Activated CD4-positive, alpha-beta T cell treated with anti-CD3 and anti-CD28 coated beads, Interleukin-2, Interleukin-4, amounts not matched to agents 100 ng/mL and 50 ng/mL, durations not matched to agents 16 hours and 8 hours (primary cell): ENCODE data around the gene EIF1.
"Not testable (repeated sequence)": the region's sequence is repeated elsewhere in the genome, so short reads cannot be mapped to it uniquely, and the experiment has no call there.

Experiments
- DNase-seq: peaks from one replicate; pipeline ENCODE4 v3.0.0-alpha.2; 2020; ENCODE audit warnings: low spot score

The EIF1 gene

DNA sequence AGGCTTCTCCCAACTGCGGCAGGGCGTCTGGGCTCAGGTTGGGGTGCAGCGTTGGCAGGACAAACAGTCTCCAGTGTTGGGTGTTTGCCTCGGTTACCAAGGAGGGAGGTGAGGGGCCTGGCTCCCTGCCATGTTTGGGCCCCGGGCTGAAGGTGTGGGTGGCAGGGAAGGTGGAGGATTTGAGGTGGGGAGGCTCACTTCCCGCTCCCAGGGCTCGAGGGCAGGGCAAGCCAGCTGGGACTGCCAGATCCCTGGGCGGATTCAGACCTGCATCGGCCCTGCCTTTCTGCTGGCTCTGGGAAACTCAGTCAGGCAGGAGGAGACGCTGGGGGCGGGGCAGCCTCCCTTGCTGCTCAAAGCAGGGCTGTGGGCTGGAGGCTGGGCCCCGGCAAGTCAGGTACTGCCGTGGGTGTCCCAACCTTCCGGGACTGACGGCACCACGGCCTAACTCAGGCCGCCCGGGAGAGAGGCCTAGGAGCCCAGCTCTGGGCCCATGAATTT lies 33.0 kb upstream of the EIF1 start:
- no peak for DNase-seq

DNA sequence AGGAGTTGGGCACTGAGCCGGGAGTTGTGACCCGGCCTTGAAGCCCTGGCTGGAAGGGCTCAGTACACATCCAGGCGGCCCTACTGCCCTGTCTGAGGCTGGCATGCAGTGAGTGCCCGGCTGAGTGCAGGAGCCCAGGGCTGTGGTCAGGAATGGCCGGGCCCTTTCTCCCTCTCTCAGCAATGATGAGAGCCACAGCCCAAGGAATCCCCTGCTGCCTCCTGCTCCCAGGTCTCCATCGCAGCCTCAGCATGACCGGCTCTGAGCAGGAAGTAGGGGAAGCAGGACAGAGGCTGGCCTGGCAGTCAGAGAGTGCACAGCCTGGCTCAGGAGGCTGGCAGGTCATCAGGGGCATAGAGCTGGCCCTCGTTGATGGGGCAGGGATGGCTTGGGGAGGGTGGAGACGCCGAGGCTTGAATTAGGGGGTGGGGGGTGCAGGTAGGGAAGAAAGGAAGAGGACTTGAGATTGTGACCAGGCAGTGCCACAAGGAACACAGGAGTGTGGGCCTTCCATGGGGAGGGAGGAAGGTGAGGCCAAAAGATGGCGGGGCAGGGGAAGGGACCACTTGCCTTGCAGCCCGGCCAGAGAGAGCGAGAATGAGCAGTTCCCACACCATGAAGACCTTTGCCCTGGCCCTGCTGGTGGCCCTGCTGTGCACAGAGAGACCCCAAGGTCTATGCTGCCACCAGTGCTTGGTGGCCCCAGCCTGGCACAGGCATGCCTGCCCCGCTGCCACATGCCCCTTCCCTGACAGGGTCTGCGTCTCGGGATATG lies 32.2 kb upstream of the EIF1 start:
- no peak for DNase-seq

DNA sequence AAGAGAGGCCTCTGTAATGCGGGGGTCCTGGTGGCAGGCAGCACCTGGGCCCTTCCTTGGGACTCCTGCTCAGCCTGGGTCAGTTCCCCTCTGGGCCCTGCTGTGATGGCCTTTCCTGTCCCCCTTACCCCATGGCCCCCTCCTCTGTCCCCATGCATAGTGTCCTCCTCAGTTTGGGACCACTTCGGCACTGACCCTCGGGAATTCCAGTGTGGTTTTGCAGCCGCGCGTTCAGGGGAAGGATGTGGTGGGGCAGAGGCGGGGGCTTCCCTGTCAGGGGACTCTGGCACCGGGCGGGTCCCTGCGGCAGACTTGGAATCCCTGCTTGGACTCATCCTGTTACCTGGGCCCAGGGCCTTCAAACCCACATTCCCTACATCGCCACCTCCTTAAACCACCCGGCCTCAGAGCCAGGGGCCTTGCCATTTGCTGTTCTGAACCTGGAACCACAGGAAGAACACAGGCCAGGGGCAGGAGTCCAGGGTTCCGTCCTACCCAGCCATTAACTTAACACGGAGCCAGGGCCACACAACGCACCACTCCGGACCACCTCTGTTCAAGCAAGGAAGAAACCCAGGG lies 31.4 kb upstream of the EIF1 start:
- DNase-seq = no peak

DNA sequence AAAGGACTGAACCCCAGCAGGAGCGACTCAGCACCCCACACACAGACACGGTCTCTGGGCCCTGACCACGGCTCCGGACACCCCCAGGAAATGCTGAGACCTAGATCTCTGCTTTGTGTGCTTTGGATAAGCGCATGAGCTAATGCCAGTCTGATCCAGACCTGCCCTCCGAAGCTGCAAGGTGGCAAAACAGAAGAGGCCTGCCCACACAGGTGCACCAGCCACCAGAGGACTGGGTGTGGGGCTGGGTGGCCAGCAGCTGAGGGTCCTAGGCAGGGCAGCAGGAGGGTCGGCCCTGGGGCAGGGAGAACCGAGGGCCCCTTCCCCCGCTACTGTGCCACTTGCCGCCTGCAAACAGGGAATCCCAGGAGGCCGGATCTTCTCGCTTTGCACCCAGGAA lies 30.7 kb upstream of the EIF1 start:
- DNase-seq = no peak

DNA sequence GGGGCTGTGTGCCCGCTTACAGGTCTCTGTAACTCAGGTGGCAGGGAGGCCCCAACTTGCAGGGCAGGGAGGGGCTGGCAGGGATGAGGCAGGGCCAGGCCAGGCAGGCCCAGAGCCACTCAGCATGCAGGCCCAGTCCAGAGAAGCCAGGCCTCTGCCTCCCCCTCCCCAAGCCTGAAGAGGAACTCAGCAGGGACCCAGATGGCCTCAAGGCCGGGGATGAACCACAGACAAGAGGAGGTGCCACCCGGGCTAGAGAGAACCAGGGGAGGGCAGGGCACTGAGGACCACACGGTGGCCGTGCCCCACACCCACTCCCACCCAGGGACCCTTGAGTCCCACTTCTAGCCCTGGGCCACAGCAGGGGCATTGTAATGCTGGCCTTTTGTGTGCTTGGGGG lies 29.8 kb upstream of the EIF1 start:
- no peak for DNase-seq

DNA sequence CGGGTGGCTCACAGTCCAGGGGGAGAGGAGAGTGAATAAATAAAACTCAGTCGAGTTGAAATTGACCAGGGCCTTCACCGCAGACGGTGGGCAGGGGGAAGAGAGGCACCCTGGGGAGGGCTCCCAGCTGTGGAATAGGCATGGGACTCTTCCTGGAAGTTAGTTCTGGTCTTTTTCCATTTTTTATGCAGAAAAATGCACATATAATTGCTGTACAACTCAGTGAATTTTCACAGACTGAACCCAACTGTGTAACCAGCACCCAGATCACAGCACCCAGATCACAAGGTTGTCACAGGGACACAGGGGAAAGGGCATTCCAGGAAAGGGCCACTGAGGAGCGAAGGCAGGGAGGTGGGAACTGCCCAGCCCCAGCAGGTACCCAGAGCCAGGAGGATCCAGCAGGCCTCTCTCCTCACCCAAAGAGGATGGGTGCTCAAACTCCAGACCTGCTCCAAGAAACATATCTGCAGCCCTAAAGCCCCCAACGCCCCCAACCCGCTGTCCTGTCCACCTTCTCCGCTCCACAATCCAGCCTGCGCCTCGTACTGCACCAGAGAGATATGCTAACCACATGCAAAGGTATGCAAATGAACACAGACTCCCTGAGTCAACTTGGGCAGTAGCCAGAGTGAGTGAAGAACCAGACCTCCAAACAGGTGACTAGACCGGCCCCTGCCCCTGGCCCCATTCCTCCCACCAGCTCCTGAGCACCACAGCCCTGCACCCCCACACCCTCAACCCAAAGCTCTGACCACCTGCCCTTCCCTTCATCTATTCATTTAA lies 29.1 kb upstream of the EIF1 start:
- no peak for DNase-seq

DNA sequence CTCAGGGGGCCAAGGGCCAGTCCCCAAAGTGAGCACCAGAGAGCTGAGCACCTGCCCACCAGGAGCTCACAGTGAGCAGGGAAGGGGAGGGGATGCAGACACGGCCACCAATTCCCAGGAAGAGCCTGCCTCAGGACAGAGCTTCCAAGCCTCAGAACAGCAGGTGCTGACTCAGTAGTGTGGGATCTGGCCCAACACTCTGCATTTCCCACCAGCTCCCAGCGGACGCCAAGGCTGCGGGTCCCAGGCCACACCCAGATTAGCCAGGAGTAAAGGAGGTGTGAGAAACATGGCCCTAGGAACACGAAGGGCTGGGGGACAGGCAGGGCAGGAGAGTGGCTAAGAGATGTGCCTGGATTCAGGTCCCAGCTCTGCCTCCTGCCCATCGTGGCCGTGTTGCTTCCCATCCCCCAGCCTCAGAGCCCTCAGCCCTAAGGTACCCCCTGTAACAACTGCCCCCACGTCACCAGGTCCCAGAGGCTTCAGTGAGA lies 28.4 kb upstream of the EIF1 start:
- DNase-seq = no peak

DNA sequence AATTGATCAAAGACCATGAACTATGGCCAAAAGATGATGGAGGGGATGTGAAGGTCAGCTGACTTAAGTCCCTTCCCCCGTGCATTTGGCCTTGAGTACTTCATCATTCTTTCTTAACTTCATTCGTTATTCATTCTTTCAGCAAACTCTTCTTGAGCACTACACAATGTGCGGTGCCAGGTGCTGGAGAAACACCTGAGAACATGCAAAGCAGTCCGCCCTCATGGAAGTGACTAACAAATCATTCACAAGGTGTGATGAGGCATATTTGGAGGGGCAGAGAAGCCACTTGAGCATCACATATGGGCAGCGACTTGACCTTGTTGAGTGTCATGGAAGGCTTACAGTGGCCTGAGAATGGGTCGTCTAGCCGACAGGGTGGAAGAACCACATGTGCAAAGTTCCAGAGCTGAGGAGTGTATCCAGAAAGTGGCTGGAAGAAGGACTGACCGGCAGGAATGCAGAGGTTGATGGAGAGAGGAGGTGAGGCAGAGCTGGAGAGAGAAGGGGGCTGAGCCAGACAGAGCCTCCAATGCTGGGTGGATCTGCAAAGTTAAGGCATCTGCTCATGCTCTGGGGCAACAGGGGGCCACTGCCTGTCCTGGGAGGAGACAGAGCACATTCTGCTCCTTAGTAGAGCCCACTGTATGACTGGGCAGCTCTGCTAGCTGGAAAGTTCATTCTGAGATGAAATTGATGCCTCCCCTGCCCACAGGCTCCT lies 25.1 kb upstream of the EIF1 start:
- no peak for DNase-seq

DNA sequence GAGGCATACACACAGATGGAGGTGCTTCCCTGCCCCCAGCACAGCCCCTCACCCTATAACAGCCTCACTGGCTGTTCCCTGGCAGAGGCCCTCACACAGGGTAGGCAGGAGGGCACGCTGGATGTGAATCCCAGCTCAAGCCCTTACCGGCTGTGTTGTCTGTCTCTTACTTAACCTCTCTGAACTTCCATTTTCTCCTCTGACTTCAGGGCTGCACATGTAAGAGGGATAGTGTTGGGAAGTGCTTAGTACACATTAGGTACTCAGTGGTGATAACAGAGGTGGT lies 24.6 kb upstream of the EIF1 start:
- no peak for DNase-seq

DNA sequence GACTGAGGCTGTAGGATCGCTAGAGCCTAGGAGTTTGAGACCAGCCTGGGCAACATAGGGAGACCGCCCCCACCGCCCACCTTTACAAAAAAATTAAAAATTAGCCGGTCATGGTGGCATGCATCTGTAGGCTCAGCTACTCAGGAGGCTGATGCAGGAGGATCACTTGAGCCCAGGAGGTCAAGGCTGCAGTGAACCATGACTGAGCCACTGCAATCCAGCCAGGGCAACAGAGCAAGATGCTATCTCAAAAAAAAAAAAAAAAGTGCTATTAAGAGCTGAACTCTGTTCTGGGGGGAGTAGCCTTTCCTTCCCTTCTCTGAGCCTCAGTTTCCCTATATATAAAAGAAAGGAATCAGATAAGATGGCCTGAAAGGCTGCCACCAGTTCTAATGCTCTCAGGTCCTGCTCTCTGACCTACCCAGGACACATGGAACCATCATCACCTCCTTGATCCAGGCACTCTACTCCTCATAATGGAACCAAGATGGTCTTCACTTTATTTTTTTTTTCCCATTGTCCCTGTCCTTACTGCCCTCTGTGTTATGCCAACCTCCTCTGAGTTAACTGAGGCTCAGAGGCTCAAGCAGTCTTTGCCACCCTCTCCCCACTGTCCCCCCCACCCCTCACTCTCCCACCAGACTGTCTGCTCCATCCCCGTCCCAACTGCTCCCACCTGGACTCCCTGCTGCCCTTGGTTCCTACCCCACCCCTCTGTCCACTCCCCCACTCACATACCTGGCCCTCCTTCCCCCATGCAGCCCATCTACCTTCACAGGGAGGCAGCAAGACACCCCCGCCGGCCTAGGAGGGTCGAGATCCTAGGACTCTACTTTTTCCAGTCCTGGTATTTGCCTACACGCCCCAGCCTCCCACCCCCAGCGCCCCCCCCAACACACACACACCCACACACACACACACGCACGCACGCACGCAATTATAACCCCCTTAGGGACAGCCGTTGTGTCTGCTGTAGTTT lies 23.8 kb upstream of the EIF1 start:
- no peak for DNase-seq

DNA sequence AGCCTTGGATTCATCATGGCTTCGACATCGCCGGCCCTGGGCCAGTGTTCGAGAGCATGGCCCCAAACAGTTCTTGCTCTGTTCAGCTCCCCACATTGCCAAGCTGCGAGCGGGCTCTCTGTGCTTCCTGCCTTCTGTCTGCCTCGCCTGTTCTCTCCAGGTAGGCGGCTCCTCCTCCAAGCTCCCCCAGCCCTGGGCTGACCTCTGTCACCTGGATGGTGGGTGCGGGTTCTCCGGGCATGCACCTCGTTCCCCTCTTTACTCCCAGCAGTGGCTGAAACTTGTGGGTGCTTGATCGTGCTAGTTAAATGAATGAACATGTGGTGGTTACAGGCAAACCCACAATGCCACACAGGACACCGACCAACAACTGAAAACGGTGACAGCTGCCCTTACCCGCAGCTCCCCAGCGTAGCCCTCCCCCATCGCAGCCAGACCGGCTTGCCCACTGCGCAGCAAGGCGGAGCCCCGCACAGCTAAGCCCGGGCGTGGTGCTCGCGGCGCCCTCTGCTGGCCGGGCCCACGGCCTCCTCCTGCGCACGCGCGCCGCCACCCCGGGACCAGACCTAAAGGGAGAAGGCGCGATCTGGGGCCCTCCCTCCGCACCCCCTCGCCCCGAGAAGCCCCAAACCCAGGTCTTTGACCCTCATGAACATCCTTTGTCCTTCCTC lies 23.0 kb upstream of the EIF1 start:
- peak; percentile 91 for DNase-seq

DNA sequence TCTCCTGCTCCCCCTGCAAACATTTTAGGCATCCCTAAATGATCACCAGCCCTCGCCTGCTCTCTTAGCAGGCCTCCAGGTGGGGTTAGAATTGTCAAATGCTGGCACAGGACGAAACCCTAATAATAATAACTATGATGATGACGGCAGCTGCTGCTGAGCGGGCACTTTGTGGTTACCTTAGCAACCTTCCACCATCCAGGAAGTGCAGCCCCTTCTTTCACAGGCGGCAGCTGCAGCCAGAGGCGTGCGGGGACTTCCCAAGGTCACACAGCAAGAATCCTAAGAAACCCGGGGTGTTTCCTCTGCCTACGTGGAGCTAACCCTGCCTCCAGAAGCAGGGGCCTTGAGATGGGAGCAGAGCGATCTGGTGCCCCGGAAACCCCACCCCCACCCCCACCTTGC lies 22.4 kb upstream of the EIF1 start:
- DNase-seq = peak; percentile 64

DNA sequence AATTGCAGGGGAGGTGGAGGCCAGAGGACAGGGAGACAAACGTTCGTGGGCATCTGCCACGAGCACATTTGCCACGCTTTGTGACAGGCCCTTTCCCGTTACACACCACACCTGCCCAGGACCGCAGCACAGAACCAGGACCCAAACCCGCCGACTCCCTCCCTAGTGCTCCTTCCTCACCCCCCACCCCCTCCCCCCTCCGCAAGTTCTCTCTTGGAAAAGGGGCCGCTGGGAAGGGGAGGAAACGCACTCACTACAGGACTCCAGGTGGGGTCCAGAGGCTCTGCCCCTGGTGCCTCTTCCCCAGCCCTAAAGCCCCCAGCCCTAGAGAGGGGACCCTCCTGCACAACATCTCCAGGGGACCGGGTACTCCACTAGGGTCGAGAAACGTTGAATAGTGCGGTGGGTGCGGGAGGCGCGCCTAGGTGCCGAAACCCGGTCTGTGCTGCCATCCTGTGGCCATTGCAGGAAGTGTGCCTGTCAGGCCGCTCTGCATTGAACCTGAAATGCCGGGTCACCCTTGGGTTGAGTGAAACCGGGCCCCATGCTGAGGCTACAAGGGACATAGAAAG lies 21.9 kb upstream of the EIF1 start:
- peak; percentile 91 for DNase-seq

DNA sequence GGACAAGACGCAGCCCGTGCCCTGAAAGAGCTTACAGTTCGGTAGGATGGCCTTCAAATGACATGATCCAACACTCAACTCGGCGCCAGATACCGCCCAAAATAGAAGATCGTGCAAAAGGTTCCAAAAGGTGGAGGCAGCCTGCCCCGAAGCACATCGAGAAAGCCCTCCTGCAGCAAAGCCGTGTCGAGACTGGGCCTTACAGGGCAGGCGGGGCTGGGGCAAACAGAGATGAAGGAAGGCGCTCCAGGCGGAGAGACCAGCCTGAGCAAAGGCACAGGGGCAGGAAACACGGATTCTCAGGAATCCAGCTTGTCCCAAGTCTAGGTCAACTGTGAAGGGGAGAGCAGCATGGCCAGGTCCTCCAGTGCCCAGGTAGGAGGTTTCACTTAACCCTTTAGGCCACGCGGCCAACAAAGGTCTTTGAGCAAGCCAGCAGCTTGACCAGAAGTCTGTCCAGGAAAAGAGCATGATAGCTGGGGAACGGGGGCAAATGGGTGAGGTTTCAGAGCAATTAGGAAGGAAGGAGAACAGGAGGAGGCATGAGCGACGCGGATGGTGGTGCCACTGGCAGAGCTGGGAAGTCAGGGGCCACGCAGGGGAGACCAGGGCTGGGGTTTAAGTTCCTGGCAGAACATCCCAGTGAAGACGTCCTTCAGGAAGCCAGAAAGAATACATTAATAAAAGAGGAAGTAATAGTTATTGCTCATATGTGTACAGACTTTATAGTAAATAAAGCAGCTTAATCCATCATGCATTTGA lies 21.2 kb upstream of the EIF1 start:
- no peak for DNase-seq

DNA sequence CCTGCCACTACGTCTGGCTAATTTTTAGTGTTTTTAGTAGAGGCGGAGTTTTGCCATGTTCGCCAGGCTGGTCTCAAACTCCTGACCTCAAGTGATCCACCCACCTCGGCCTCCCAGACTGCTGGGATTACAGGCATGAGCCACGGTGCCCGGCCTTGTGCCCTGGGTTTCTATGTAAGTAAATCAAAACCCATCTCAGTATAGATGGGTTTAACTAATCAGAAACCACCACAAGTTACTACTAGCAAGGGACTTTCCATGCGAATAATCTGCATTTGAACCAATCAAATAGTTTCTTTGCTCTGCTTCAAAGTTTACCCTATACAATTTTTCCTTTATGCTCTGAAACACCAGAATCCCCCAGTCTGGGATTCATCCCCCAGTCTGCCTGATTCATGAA lies 16.5 kb upstream of the EIF1 start:
- no peak for DNase-seq

DNA sequence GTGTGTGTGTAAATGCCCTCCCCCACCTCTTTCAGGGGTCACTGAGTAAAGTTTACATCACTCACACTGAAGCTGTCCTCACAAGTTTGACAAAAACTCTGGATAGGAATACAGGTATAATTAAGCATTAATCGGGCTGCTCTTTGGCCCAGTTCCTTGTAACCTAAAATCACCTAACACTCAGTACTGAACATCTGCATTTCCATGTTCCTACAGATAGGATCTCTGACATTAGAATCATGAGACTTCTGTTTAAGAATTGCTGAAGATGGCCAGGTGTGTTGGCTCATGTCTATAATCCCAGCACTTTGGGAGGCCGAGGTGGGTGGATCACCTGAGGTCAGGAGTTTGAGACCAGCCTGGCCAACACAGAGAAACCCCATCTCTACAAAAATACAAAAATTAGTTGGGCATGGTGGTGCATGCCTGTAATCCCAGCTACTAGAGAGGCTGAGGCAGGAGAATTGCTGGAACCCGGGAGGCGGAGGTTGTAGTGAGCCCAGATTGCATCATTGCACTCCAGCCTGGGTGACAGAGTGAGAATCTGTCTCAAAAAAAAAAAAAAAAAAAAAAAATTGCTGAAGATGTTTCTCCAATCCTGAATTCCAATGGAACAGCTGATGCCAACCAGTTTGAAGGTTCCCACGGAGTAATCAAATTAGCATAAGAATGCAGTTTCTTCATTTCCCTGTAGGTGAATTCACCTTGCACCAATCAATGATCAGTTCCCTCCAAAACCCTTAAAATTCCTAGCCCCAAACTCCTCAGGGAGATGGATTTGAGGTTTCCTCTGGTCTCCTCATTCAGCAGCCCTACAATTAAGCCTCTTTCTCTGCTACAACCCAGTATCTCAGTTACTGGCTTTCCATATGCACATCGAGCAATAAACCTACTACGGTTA lies 13.3 kb upstream of the EIF1 start:
- not testable (repeated sequence) for DNase-seq

DNA sequence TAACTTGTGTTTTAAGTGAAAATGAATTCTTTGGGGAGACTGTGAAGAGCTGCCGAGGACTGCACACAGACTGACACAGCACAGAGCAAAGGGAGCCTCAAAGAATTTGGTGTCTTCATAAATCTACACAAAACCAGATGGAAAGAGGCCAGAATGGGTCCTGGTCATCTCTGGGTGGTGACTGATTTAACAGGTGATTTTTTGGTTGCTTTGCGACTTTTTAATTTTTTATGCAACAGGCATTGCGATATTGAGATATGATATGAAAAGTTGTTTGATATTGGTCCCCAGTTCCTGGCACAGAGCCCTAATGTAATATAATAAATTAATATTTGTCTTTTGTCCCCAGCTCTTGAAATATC lies 12.6 kb upstream of the EIF1 start:
- no peak for DNase-seq

DNA sequence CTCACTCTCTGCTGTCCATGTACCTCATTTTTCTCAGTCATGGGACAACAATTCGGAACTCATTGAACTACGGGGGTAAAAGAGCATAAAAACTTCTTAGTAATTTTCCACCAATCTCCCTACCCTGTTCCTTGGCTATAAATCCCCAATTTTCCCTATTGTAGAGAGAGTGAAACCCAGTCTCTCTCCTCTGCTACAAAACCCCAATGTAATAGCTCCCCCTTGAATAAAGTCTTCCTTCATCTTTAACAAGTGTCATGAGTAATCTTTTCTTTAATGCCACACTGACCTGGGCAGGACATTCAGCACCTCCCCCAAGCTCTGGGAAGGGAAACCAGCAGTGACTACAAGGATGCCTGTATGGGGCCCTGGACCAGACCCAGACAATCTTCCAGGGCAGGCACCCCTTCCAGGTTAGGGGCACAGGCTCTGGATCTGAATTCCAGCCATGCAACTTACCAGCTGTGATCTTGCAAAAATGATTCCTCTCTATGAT lies 10.2 kb upstream of the EIF1 start:
- no peak for DNase-seq
